Subcutaneous abdominal adipose tissue (tissue), 5 donors: ENCODE results near the gene ZNF276.
"Not testable (repeated sequence)": the region's sequence is repeated elsewhere in the genome, so short reads cannot be mapped to it uniquely, and the experiment has no call there.

Experiments
- H3K27ac ChIP-seq: one replicate; pipeline ENCODE4 v1.7.0; 2013; ENCODE audit warnings: low read depth, mild to moderate bottlenecking, inconsistent platforms, low read length, moderate library complexity
- H3K27me3 ChIP-seq, 5 donors: one replicate each; pipeline ENCODE4 v1.7.0; 2013; ENCODE audit warnings: low read length in 5 of 5, inconsistent platforms in 1 of 5; ENCODE audit not compliant: control insufficient read depth in 5 of 5, insufficient read depth in 4 of 5
- H3K36me3 ChIP-seq, 5 donors: one replicate each; pipeline ENCODE4 v1.7.0; 2013; ENCODE audit warnings: low read length in 5 of 5; ENCODE audit not compliant: control insufficient read depth in 5 of 5, insufficient read depth in 5 of 5
- H3K4me1 ChIP-seq, 5 donors: one replicate each; pipeline ENCODE4 v1.7.0; 2013; ENCODE audit warnings: low read length in 5 of 5, mild to moderate bottlenecking in 3 of 5, moderate library complexity in 1 of 5; ENCODE audit not compliant: control insufficient read depth in 5 of 5, insufficient read depth in 5 of 5
- H3K4me3 ChIP-seq, 5 donors: one replicate each; pipeline ENCODE4 v1.7.0; 2013; ENCODE audit warnings: low read length in 5 of 5, low read depth in 1 of 5
- H3K9ac ChIP-seq, 5 donors: one replicate each; pipeline ENCODE4 v1.7.0; 2013; ENCODE audit warnings: low read length in 5 of 5, mild to moderate bottlenecking in 4 of 5, moderate library complexity in 3 of 5
- H3K9me3 ChIP-seq, 5 donors: one replicate each; pipeline ENCODE4 v1.7.0; 2013; ENCODE audit warnings: low read length in 5 of 5; ENCODE audit not compliant: control insufficient read depth in 5 of 5
- donor health status: healthy.
- donor health status: healthy.
- donor health status: healthy.
- donor health status: healthy.
- donor health status: healthy.

Gene ZNF276

GRCh38 chr16:89696670-89697128 lies 24.6 kb upstream of the ZNF276 start:
- peaks cover 3 to 21% (median 16%) of the 10 kb centered on the region in 5 donors for H3K4me1 ChIP-seq
- peaks cover 0 to 57% (median 38%) of the 10 kb centered on the region in 5 donors for H3K36me3 ChIP-seq

DNA sequence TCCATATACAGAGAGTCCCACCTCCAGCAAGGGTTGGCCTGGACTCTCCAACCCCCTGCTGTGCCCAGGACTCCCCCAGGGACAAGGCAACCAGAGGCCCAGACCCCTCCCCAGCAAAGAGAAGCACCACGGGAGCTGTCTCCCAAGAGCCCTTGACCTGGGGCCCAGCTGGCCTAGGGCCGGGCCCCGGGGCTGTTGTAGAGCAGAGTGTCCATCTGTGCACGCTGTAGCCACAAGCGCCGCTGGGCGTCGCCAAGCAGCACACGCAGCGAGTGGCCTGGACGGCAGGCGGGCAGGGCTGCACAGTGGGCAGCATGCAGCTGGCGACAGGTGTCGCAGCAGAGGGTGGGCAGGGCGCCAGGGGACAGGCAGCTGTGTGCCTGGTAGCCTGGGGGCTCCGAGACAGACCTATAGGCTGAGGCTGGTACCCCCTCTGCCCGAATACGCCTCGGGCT lies 24.1 kb upstream of the ZNF276 start:
- peaks cover 3 to 25% (median 21%) of the 10 kb centered on the region in 5 donors for H3K4me1 ChIP-seq
- no peaks in the 10 kb centered on the region for H3K9me3 ChIP-seq
- H3K4me3 ChIP-seq: no peak overlapping the region
- H3K9ac ChIP-seq: no peak overlapping the region
- H3K36me3 ChIP-seq: peaks cover 0 to 52% (median 35%) of the 10 kb centered on the region in 5 donors
- no peak overlapping the region for H3K27ac ChIP-seq
- no peaks in the 10 kb centered on the region for H3K27me3 ChIP-seq

More at GRCh38 chr16:89696670-89697128, 24.6 kb upstream of the ZNF276 start:
- Histone ChIP-seq H3K27ac (no peak overlapping the region), H3K4me3 (no peak overlapping the region), H3K9ac (no peak overlapping the region), H3K27me3 (no peaks in the 10 kb centered on the region), H3K9me3 (no peaks in the 10 kb centered on the region)

DNA sequence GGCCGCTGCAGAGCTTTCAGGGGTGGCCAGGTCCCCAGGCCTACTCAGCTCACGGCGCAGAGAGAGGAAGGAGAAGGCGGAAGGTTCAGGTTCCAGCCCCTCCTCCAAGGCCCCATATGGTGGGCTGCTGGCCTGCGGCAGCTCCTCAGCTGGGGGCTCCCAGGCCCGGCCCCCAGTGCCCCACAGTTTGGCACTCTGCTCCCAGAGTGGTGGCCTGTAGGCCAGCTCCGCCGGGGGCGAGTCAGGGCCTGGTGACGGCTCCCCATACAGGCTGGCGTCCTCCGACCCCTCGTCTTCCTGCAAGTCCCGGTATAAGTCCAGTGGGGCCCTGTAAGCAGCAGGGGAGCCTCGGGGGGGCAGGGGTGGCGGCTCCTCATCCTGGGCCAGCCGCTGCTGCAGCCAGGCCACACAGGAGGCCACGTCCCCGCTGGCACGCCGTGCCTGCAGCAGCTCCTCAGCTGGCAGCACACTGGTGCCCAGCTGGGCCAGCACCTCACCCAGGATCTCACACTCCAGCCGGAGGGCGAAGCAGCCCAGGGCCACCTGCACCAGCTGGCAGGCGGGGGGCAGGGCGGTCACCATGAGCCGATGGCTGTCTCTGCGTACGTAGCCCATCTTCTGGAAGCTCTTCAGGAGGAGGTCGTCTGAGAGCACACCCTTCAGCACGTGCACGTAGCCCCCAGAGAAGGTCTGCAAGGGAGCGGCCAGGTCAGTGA lies 23.6 kb upstream of the ZNF276 start:
- H3K4me1 ChIP-seq: peaks cover 3 to 27% (median 22%) of the 10 kb centered on the region in 5 donors
- H3K27ac ChIP-seq: no peak overlapping the region
- H3K4me3 ChIP-seq: no peak overlapping the region
- no peaks in the 10 kb centered on the region for H3K9me3 ChIP-seq
- peaks cover 0 to 47% (median 32%) of the 10 kb centered on the region in 5 donors for H3K36me3 ChIP-seq
- no peak overlapping the region for H3K9ac ChIP-seq
- H3K27me3 ChIP-seq: no peaks in the 10 kb centered on the region

- H3K36me3 ChIP-seq: peaks cover 0 to 39% (median 24%) of the 10 kb centered on the region in 5 donors
- H3K4me3 ChIP-seq, H3K9ac ChIP-seq, H3K27ac ChIP-seq, H3K9me3 ChIP-seq, H3K27me3 ChIP-seq: not testable (repeated sequence)
- peaks cover 3 to 27% (median 22%) of the 10 kb centered on the region in 5 donors for H3K4me1 ChIP-seq
These were observed 22.6 kb upstream of the ZNF276 start for GRCh38 chr16:89698717-89699116.

DNA sequence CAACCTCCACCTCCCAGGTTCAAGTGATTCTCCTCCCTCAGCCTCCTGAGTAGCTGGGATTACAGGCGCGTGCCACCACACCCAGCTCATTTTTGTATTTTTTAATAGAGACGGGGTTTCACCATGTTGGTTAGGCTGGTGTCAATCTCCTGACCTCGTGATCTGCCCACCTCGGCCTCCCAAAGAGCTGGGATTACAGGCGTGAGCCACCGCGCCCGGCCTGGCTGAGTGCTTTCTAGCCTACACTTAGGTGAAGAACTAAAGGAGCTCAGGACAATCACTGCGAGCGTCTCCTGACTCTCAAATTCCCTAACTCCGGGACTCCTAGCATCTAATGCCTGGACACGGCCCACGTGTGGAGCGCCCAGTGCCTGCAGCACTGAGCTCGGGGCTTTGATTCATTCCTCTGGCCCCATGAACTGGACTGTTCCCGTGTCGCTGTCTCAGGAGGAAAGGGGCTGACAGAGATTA lies 21.7 kb upstream of the ZNF276 start:
- Histone ChIP-seq H3K36me3 (peaks cover 0 to 31% (median 17%) of the 10 kb centered on the region in 5 donors), H3K4me3 (peak overlapping the region in 2 of 5 donors; percentile 25 to 75), H3K4me1 (peaks cover 3 to 27% (median 22%) of the 10 kb centered on the region in 5 donors)
- H3K9me3 ChIP-seq, H3K27ac ChIP-seq, H3K27me3 ChIP-seq, H3K9ac ChIP-seq: not testable (repeated sequence)

DNA sequence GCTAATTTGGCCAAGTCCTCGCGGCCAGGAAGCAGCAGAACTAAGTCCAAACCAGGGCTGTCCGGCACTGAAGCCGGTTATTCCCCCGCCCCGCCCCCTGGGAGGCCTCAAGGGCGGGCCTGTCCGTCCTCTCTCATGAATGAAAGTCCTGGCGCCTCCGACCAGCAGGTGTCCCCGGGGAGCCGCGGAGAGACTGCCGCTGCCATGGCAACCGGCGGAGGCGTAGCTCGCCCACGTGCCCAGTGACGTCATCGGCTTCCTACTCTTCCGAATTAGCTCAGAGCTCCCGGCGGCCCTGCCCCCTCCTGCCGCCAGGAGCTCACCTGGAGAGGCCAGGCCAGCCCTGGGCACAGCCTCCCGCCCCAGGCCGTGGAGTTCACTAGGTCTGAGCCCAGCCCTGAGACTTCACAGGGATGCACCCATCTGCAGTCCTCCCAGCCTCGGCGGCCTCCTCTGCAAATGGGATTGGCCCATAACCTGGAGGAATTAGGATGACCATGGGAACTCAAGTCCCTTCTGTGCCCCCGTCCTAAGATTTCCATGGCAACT lies 21.2 kb upstream of the ZNF276 start:
- Histone ChIP-seq H3K27ac (peak overlapping the region; percentile 58), H3K27me3 (peaks cover 0 to 3% (median 0%) of the 10 kb centered on the region in 5 donors), H3K4me3 (peak overlapping the region; percentile 25 to 75 (median 61)), H3K9me3 (no peaks in the 10 kb centered on the region), H3K4me1 (peaks cover 3 to 27% (median 22%) of the 10 kb centered on the region in 5 donors), H3K9ac (peak overlapping the region in 3 of 5 donors; percentile 48 to 62 (median 59)), H3K36me3 (peaks cover 0 to 27% (median 13%) of the 10 kb centered on the region in 5 donors)

GRCh38 chr16:89700649-89701424 lies 20.5 kb upstream of the ZNF276 start:
- Histone ChIP-seq H3K27me3 (peaks cover 0 to 3% (median 0%) of the 10 kb centered on the region in 5 donors), H3K9ac (peak overlapping the region in 4 of 5 donors; percentile 48 to 71 (median 60)), H3K4me3 (peak overlapping the region; percentile 25 to 75 (median 61)), H3K27ac (peak overlapping the region; percentile 58), H3K9me3 (no peaks in the 10 kb centered on the region), H3K36me3 (peaks cover 0 to 20% (median 6%) of the 10 kb centered on the region in 5 donors), H3K4me1 (peaks cover 3 to 27% (median 22%) of the 10 kb centered on the region in 5 donors)

DNA sequence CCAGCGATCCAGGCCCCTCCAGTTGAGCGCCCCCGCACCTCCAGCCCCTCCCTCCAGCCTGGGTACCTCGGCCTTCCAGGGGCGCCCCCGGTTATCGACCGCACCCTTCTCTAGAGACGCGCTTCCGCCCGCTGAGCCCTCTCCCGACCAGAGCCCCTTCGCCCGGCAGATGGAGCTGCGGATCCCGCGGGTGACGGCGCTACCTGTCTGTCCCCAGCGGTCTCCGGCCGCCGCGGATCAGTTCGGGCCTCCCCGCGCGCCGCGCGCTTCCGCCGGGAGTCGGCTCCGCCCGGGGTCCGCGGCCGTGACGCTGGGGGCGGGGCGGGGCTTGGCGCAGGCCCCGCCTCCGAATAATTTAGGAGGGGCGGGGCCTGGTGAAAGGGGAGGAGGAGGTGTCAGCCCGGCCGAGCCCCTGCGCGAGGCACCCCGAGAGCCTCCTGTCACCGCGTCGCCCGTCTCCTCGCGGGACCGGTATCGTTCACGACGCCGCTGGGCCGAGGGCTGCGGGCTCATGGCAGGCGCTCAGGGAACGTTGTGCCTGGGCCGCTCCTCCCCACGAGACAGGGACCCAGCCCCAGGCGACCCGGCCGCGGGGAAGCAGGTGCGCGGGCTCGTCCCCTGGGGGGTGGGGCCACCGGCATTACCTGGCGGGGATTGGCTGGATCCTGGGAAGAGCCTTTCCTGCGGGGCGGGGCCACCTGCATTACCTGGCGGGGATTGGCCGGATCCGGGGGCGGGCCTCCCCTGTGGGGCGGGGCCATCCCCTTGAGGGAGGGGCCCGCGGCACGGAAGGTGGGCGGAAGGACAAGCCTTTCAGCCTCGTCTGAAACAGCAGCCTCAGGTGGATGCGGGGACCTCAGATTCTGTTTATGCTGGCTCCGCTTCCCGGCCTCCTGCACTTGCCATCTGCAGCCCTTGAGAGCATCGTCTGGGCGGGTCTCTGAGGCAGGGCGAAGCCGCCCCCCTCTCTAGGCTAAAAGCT lies 19.6 kb upstream of the ZNF276 start, which contains the start of gene SPATA2L:
TSS of gene SPATA2L (minus strand) at position 281 of the 982 bp plus-strand sequence. CDS start 473 bp downstream, outside the sequence.
- Histone ChIP-seq H3K27me3 (peaks cover 0 to 3% (median 0%) of the 10 kb centered on the region in 5 donors), H3K36me3 (peaks cover 0 to 15% (median 4%) of the 10 kb centered on the region in 5 donors)

More for the DNA sequence above, 19.6 kb upstream of the ZNF276 start, which contains the start of gene SPATA2L:
- Histone ChIP-seq H3K9me3 (no peaks in the 10 kb centered on the region), H3K4me3 (peak within 1 kb of the TSS; percentile 25 to 75 (median 61)), H3K9ac (peak within 1 kb of the TSS in 4 of 5 donors; percentile 48 to 71 (median 60)), H3K27ac (peak within 1 kb of the TSS; percentile 58), H3K4me1 (peaks cover 3 to 31% (median 26%) of the 10 kb centered on the region in 5 donors)
